Panc1 (cell line): ENCODE measurements around the gene KCNH1.

Experiments
- CTCF ChIP-seq: fragments of 450-650 bp; IDR thresholded peaks from 2 replicates; pipeline ENCODE4 v1.5.1; 2017; ENCODE audit warnings: mild to moderate bottlenecking
- POLR2AphosphoS5 ChIP-seq: IDR thresholded peaks from 2 replicates; pipeline ENCODE4 v1.6.1; 2012; ENCODE audit warnings: mild to moderate bottlenecking, low read depth, low read length, moderate library complexity
- SIN3A ChIP-seq: IDR thresholded peaks from 2 replicates; pipeline ENCODE4 v1.6.1; 2012; ENCODE audit warnings: low read depth, mild to moderate bottlenecking, low read length, moderate library complexity, borderline replicate concordance; ENCODE audit not compliant: insufficient read depth
- TCF7L2 ChIP-seq: IDR thresholded peaks from 2 replicates; pipeline ENCODE4 v1.6.1; 2011; ENCODE audit warnings: mild to moderate bottlenecking, low read depth, low read length, inconsistent platforms
- TF ChIP-seq, protein P1 (sequence below), 2 experiments: IDR thresholded peaks; 2 replicates each; pipeline ENCODE4 v1.6.1; 2011 to 2012; ENCODE audit warnings: low read depth in 2 of 2, control low read depth in 1 of 2, low read length in 1 of 2, mild to moderate bottlenecking in 1 of 2, moderate library complexity in 1 of 2; ENCODE audit not compliant: insufficient read depth in 1 of 2

DNA sequence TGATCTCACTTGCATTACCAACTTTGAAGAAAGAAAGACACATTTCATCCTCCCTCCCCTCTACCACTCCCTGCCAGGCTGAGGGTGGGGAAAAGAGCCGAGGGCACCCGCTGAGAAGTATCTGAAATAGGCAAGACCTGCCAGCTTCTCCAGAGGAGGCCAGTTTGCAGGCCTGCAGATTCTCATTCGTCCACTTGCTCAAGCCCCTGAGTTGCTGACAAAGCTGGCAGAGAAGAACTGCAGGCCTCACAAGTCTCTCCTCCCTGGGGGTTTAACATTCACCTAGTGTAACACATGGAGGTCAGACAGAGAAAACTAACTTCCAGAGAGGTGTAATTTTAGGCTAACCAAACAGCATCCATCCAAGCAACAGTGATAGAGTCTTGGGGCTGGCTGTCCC lies 428.9 kb downstream of the KCNH1 start:
- TF ChIP-seq CTCF (no peak), POLR2AphosphoS5 (no peak), TCF7L2 (no peak), SIN3A (no peak)
- TF ChIP-seq, protein P1, sequence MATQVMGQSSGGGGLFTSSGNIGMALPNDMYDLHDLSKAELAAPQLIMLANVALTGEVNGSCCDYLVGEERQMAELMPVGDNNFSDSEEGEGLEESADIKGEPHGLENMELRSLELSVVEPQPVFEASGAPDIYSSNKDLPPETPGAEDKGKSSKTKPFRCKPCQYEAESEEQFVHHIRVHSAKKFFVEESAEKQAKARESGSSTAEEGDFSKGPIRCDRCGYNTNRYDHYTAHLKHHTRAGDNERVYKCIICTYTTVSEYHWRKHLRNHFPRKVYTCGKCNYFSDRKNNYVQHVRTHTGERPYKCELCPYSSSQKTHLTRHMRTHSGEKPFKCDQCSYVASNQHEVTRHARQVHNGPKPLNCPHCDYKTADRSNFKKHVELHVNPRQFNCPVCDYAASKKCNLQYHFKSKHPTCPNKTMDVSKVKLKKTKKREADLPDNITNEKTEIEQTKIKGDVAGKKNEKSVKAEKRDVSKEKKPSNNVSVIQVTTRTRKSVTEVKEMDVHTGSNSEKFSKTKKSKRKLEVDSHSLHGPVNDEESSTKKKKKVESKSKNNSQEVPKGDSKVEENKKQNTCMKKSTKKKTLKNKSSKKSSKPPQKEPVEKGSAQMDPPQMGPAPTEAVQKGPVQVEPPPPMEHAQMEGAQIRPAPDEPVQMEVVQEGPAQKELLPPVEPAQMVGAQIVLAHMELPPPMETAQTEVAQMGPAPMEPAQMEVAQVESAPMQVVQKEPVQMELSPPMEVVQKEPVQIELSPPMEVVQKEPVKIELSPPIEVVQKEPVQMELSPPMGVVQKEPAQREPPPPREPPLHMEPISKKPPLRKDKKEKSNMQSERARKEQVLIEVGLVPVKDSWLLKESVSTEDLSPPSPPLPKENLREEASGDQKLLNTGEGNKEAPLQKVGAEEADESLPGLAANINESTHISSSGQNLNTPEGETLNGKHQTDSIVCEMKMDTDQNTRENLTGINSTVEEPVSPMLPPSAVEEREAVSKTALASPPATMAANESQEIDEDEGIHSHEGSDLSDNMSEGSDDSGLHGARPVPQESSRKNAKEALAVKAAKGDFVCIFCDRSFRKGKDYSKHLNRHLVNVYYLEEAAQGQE (IDR thresholded peaks at IDR 0.05; ENCODE audit: insufficient read depth in 1 of 2, low read depth in 2 of 2, low read length in 1 of 2) = no peak
